Suprapubic skin (tissue), 4 donors: Measurements from ENCODE around the gene ZDHHC16.
"Not testable (repeated sequence)": the region's sequence is repeated elsewhere in the genome, so short reads cannot be mapped to it uniquely, and the experiment has no call there.

Experiments
- CTCF ChIP-seq, 2 donors: fragments of 200-600 bp in 1 of 2; fragments of 450-650 bp in 1 of 2; sonication (generic) in 1 of 2; IDR thresholded peaks; one replicate each; pipeline ENCODE4 v1.5.1; 2016 to 2019; ENCODE audit warnings: antibody characterized with exemption in 2 of 2, mild to moderate bottlenecking in 1 of 2, moderate library complexity in 1 of 2
- POLR2A ChIP-seq, 2 donors: fragments of 450-650 bp; IDR thresholded peaks; one replicate each; pipeline ENCODE4 v1.6.1; 2017; ENCODE audit warnings: antibody characterized with exemption in 2 of 2, mild to moderate bottlenecking in 2 of 2, moderate library complexity in 2 of 2
- POLR2AphosphoS5 ChIP-seq, 3 donors: sonication (generic); formaldehyde crosslinking; IDR thresholded peaks; one replicate each; pipeline ENCODE4 v1.6.1; 2017; ENCODE audit warnings: antibody characterized with exemption in 3 of 3

GRCh38 chr10:97479410-97479809, 33.4 kb downstream of the ZDHHC16 start:
- not testable (repeated sequence) for TF ChIP-seq POLR2AphosphoS5, CTCF, POLR2A (IDR thresholded peaks at IDR 0.05)
